NCI-H524 (cell line): ENCODE measurements around the gene STK25.

Experiments used
- DNase-seq, 2 experiments: peaks; one replicate each; lab custom pipeline; 2025; lab: John Stamatoyannopoulos, UW

STK25 gene

GRCh38 chr2:241493092-241493491 lies 15.3 kb downstream of the STK25 start:
- no peak for DNase-seq

GRCh38 chr2:241492174-241492565 lies 16.2 kb downstream of the STK25 start:
- peak in 1 of 2 experiments; percentile 32 for DNase-seq

- DNase-seq: no peak
Observed at GRCh38 chr2:241491549-241492173, 16.7 kb downstream of the STK25 start.

- DNase-seq: no peak
Observed at GRCh38 chr2:241490825-241491506, 17.4 kb downstream of the STK25 start.

GRCh38 chr2:241489733-241490680 lies 18.4 kb downstream of the STK25 start:
- no peak for DNase-seq

GRCh38 chr2:241489088-241489487 lies 19.3 kb downstream of the STK25 start:
- DNase-seq: no peak

- DNase-seq: no peak
Observed at GRCh38 chr2:241485172-241485911, 23.0 kb downstream of the STK25 start.

- peak in 1 of 2 experiments; percentile 15 for DNase-seq
Observed at GRCh38 chr2:241483305-241483704, 25.1 kb downstream of the STK25 start.

GRCh38 chr2:241482126-241482955 lies 26.0 kb downstream of the STK25 start:
- DNase-seq: peak; percentile 83 to 93

GRCh38 chr2:241481687-241482086 lies 26.7 kb downstream of the STK25 start:
- DNase-seq: peak in 1 of 2 experiments; percentile 22

- DNase-seq: no peak
Observed at GRCh38 chr2:241479026-241479898, 29.1 kb downstream of the STK25 start.

GRCh38 chr2:241478166-241478565 lies 30.2 kb downstream of the STK25 start:
- no peak for DNase-seq

- DNase-seq: no peak
Observed at GRCh38 chr2:241475267-241475666, 33.1 kb downstream of the STK25 start.

GRCh38 chr2:241473399-241473798 lies 35.0 kb downstream of the STK25 start:
- DNase-seq: no peak

- DNase-seq: no peak
Observed at GRCh38 chr2:241469746-241470145, 38.6 kb downstream of the STK25 start.

- DNase-seq: no peak
Observed at GRCh38 chr2:241468476-241468781, 40.0 kb downstream of the STK25 start.

- DNase-seq: no peak
Observed at GRCh38 chr2:241467777-241468475, 40.5 kb downstream of the STK25 start.

- no peak for DNase-seq
Observed at GRCh38 chr2:241466230-241466629, 42.2 kb downstream of the STK25 start.

GRCh38 chr2:241465543-241465942 lies 42.8 kb downstream of the STK25 start:
- DNase-seq: no peak
